Stimulated activated CD4-positive, alpha-beta T cell treated with anti-CD3 and anti-CD28 coated beads, Interleukin-1b, Interleukin-23, amount 100 ng/mL, for 1 hour (primary cell): ENCODE data around the gene QSOX1.

Experiments used
- DNase-seq, 2 donors: peaks; one replicate each; pipeline ENCODE4 v3.0.0-alpha.2; 2020; ENCODE audit warnings: low read depth in 2 of 2

QSOX1 gene

DNA sequence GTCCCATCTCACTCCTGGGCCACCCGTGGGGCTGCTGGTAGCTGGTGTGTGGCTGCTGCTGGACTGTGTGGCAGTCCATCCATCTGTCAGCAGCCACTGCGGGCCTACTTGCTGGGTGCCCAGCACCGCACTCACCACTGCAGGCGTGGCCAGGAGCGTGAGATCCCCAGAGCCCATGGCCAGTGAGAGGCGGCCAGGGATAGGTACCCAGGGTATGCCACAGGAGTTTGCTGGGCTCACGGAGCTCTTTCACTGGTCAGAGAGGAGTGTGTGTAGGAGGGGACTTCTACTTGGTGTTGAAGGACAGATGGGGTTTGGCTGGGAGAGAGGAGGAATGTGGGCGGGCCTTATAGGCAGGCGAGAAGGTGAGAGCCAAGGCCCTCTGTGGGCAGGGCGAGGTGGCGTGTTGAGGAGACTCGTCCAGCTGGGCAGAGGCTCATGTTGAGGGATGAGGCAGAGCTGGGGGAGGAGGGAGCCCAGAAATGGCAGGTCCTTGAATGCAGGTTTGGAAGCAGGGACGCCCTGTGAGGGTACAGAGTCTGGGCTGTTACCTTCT lies 15.0 kb downstream of the QSOX1 start:
- DNase-seq: no peak

DNA sequence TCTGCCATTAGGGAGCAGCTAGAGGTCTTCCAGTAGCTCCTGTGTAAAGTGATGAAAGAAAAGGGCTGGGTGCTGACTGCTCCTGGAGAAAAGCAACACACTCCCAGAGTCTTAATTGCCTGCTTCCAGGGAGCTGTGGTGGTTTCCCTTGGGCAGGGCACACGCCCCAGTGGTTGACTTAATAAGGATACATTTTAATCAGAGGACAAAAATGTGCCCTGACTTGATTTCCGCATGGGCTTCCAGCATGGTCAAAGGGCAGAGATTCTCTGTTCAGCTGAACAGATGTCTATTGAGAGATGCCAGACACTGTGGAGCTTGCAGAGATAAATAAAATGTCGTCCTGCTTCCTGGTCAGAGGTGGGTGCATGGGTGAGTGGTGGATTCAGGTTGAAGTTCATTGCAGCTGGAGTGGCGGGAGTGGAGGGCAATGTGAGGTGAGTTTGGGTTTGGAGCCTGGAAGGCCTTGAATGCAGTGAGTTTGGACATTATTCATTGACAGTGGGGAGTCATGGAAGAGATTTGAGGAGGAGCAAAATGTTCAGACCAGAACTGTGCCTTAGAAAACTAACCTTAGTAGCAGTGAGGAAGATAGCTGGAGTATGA lies 16.0 kb downstream of the QSOX1 start:
- DNase-seq: no peak

DNA sequence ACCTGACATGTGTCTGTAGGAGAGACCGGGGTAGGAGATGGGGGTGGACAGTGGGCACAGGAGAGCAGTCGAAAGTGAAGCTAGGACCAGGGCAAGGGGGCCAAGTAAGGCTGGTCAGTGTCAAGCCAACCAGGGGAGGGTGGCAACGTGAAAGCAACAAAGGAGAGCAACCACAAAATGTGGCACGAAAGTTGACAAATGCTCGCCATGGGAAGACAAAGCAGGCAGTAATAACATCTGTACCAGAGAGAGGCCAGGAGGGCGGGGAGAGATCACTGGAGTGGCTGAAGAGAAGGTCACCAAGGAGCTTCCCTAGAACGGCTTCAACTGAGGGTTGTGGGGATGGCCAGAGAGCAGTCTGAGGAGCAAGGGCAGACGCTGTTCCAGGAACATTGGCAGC lies 17.0 kb downstream of the QSOX1 start:
- no peak for DNase-seq

DNA sequence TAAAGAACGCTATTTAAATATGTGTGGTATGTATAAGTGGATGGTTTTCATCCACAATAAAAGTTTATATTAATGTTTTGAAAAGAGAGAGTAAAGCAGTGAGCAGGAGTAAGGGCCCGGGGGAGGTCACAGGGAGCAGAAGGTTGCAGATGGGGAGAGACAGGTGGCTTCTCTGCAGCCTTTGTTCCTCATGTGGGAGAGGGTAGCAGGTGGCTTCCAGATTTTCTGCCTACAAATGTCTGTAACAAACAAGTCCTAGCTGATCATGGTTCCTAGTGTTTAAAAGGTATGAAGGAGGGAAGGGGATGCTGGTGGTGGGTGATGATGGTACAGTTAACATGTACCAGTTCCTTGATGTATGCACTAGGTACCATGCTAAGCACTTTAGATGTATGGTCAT lies 18.8 kb downstream of the QSOX1 start:
- no peak for DNase-seq

DNA sequence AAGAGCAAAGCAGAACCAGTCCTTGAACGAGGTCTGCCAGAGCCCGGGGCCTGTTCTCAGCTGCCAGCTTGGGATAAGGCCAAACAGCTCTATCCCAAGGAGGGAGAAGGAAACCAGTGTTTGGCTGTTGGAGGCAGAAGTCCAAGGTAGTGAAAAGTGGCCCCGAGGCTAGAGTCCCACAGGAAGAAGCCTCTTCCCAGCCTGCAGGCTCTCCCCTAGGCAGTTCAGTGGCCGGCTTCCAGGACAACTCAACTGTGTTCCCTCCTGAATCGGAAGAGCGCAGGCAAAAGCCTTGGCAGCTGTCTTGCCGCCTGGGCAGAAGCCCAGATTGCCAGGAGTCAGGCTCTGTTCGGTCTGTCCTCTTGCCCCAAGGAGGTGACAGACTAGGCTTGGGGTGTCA lies 19.3 kb downstream of the QSOX1 start:
- DNase-seq: no peak

DNA sequence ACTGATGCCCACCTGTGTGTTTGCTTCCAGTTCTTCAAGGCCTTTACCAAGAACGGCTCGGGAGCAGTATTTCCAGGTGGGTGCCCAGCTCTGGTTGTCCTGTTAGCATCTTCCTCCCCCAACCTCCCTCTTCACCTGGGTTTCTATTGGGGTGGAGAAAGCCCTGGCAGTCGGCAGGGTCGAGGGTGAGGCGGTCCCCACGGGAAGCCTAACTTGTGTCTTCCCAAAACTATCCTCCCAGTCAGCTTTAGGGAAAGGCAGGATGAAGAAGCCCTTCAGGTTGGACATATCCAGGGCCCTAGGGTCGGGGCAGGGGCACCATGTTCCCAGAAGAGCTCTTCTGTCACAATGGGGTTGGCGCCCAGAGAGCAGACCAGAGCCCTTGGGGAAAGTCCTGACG lies 20.6 kb downstream of the QSOX1 start:
- DNase-seq: no peak

DNA sequence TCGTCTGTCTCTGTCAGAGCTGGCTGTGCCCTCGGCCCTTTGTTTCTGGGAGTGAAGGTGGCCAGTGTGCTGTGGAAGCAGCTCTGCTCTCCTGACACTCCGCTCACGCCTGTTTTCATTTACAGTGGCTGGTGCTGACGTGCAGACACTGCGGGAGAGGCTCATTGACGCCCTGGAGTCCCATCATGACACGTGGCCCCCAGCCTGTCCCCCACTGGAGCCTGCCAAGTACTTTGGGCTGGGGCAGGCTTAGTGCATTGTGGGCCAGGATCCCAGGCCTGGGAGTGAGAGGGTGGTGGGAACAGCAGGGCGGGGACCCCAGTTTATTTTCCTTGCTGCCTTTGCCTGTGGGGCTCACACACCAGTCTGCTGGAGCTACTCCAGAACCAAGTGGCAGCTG lies 21.1 kb downstream of the QSOX1 start:
- no peak for DNase-seq

DNA sequence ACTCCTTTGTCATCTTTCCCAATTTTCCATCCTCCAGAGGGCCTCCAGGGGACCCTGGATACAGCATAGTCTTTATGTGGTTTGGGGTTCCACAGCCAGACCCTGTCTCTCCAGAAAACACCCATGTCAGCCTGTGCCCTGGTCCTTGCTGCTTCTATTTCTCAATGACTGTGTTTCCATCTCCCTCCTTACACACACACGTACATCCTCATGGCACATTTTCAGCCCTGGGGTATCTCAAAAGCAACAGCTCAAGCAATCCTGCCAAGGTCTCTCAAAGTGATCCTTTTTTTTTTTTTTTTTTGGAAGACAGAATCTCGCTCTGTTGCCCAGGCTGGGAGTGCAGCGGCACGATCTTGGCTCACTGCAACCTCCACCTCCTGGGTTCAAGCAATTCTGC lies 22.3 kb downstream of the QSOX1 start:
- DNase-seq: no peak

DNA sequence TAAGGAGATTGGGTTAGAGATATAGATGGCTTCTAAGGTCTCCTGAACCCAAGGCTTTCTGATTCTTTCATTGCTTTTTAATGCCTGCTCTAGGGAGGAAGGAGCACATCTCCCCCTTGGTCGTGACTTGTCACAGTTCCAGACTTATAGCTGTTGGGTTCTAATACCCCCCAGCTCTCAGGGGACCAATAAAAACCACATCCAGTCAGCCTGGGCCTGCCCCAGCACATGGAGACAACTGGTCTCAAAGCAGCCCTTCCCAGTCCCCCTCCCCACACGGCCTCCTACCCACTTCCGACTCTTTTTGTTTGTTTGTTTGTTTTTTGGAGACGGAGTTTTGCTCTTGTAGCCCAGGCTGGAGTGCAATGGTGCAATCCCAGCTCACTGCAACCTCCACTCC lies 23.3 kb downstream of the QSOX1 start:
- DNase-seq: no peak

DNA sequence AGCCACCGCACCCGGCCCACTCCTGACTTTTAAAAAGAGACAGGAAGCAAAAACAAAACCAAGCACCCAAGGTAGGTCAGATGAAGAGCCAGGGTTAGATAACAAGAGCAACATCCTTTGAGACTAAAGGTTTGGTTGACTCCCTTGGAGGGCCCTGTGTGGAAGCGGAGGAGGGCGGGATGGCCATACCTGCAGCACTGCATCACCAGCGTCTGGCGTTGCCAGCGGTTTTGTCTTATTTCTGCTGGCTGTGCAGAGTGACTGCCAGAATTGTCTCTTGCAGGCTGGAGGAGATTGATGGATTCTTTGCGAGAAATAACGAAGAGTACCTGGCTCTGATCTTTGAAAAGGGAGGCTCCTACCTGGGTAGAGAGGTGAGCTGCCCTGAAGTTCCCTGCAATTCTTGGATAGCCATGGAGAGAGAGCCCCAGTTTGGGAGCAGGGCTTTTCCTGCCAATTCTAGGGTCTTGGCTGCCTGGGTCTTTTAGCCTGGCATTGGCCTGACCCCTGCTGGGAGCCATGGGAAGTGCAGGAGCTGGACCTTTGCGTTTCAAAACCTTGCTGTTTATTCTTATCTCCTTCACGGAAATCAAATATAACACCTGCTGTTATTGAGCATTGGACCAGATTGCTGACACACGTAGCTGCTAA lies 24.0 kb downstream of the QSOX1 start:
- peak in 1 of 2 donors; percentile 60 for DNase-seq

DNA sequence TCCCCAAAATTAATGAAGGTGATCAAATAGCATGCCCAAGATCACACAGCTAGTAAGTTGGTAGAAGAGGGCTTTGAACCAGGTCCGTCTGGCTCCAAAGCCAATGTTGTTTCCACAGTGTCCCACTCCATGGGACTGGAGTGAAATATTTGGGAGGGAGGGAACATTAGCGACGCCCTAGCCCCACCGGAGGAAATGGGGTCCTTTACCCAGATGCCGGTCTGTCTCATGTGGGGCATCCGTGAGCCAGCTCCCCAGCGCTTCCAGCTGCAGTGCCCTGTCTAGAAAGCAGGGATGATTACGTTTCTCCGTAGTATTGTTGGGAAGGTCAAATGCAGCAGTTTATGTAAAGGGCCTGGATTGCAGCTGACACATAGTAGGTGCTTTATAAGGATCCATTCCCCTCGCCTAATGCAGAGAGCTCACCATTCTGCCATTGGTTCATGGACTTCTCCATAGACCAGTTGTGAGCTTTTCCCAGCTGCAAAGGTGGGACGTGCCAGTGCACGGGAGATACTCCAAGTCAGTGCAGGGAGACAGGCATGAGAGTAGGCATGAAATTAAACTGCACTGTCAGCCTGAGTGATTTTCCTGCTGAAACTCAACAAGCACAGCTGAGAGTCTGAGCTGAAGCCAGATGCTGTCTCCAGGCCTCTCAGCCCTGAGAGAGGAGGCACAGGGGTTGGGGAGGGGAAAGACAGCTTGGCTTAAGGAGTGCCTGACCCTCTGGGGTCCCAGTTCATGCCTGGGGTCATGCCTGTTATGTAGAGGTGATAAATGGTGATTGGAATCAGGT lies 24.7 kb downstream of the QSOX1 start:
- no peak for DNase-seq

DNA sequence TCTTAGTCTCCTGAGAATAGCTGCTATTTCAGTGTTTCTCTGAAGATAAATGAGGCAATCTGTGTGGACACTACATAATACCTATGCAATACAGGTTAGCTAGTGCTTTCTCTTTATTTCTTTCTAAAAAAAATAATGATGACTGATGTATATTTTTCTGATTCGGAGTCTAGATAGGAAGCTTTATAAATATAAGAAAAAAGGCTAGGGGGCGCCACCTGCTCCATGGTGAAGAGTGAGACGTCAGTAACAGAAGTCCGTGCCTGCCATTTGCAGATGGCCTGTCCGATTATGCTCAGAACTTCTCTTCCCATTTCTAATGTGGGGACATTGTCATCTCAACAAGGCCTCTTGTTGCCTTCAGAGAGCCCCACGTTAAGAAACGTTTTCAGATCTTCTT lies 26.4 kb downstream of the QSOX1 start:
- no peak for DNase-seq

DNA sequence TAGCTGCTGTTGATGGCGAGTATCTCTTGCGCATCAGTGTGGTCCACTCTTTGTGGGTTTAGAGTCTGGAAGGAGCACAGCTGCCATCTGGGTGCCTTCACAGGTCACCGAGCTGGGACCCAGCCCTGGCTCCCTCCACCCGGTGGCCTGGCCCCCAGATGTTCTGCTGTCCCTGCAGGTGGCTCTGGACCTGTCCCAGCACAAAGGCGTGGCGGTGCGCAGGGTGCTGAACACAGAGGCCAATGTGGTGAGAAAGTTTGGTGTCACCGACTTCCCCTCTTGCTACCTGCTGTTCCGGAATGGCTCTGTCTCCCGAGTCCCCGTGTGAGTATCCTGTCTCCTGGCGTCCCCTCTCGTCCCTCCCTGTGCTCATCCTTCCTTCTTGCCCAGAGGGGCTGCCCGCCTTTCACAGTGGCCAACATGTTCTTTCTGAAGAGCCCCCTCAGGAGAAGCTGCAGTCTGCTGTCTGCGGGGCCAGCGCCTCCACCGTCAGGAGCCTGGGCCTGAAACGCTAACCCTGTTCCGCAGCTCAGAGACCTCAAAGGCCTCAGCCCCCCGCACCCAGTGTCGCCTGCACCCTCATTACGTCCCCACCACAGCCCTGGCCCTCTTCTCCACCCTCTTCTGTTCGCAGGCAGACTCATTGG lies 27.4 kb downstream of the QSOX1 start:
- no peak for DNase-seq

DNA sequence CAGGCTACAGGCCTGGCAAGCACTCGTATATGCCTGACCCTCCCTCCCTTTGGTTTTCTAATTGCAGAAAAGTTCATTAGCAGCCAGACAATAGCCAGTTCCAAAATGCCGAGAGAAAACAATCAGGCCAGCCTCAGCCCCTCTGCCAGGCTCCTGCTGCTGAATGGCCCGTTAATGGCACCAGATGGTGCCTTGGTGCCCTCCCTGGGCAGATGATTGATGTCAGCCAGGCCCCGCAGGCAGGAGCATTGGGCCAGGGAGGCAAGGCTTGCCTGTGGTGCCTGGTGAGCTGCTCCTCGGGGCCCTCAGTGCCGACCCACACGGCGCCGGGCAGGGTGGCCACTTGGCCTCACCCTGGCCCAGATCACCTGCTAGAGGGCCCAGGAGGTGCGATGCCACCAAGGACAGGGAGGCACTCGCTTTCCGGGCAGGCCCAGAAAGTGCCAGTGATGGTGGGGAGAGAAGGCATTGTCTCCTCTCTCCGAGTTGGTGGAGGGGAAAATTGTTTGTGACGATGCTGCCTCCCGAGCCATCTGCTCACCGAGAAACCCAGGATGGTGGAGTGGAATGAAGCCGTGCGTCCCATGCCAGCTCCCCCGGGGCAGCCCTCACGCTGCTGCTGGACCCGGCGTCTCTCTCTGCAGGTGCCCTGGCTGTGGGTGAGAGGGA lies 28.1 kb downstream of the QSOX1 start:
- DNase-seq: no peak

DNA sequence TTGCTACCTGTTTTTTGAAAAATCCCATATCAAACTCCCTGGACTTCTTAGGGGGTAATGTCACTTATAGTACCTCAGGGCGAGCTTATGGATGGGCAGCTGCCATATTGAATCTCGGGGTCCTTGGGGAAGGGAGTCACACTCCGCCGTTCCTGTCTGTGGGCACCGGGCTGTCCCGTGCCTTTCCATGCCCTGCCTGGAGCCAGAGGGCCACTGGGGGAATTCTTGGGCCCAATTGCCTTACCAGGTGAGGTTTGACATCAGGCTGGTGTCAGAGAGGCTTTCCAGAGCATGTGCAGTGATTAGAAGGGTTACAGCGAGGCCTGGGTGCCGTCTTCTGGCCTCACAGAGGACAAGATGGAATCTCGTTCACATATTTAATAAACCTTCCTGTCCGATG lies 28.8 kb downstream of the QSOX1 start:
- DNase-seq: no peak

DNA sequence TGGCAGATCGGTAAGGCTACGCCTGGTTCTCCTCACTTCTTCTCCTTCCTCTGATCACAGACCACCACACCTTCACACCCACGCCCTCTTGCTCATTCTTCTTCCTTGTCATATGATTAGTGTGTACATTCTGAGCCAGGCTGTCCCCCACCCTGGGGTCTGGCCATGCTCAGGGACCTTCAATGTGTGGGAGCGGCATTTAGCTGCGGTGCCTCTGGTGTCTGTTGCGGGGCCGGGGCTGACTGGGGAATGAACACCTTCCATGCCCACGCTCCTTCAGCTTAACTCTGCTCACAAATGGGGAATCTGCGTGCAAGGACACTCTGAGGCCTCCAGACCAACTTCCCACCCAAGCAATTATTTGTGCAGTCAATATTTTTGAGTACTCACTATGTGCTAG lies 29.4 kb downstream of the QSOX1 start:
- DNase-seq: no peak

DNA sequence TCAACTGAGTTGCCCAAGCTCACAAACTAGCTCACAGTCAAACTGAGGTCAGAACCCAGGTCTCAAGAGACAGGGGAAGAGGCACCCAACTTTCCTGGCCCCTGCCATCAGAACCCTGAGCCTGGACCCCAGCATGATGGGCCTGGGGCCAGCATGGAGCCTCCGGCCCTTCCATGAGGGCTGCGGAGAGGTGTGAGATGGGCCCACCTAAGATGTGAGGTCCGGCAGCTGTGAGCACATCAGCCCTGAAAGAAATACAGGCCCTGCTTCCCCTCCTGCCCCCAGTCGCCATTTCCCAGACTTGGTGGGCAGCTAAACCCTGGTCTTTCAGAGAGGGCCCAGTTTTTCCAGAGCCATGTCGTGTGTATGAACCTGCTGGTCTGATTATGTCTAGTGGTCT lies 30.6 kb downstream of the QSOX1 start:
- DNase-seq: no peak

DNA sequence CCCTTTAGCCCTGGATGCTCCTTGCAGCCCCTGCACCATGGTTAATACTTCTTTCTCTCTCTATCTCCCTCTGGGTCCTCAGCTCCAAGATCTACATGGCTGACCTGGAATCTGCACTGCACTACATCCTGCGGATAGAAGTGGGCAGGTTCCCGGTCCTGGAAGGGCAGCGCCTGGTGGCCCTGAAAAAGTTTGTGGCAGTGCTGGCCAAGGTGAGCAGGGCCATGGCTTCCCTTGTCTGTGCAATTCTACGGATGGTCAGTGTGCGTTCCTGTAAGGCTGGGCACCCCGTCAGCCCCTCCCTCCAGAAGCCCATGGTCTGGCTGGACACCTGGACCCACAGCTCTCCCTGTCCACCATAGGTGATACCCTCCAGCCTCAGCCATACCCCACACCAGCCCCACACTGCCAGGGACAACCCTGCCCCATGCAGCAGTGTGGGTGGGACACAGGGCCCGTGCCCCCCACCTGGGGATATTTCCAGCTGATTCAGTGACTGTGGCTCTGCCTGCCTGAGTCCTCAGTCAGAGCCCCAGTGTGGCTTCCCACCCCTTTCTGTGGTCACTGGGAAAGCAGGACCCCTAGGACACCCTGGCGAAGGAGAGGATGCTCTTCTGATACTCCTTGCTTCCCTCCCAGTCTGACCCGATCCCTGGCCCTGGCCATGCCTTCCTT lies 31.4 kb downstream of the QSOX1 start:
- no peak for DNase-seq

DNA sequence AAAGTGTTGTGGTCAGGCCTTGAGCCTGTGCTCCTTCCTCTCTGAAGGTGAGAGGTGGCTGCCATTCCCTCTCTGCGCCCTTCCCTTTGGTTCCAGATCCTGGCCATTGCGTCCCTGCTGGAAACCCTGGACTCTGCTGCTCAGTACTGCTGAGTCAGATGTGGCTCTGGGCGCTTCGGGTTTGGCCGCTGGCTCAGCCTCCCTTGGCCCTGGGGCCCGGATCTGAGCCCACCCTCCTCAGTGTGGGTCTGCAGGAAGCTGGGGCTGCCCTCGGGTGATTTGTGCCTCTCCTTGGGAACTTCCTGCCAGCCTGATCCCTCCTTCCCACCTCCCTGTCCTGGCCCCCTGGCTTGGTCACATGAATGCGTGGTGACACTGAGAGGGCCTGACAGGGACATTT lies 32.2 kb downstream of the QSOX1 start:
- DNase-seq: no peak

DNA sequence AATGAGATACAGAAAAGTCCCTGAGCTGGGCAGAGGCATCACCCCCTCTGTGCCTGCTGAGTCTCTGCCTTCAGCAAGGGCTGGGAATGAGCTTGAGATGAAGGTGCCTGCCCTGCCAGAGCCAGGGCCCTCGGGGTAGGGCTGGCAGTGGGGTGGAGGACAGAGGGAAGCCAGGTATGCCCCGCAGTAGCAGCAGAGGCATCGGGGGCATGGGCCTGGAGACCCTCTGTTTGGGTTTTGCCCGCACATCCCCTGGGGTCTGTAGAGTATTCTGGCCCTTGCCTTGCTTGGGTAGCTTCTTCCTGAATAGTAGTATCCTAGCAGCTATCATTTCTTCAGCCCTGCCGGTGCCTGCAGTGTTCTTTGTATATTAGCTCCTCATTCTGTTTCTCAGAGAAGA lies 33.0 kb downstream of the QSOX1 start:
- no peak for DNase-seq

DNA sequence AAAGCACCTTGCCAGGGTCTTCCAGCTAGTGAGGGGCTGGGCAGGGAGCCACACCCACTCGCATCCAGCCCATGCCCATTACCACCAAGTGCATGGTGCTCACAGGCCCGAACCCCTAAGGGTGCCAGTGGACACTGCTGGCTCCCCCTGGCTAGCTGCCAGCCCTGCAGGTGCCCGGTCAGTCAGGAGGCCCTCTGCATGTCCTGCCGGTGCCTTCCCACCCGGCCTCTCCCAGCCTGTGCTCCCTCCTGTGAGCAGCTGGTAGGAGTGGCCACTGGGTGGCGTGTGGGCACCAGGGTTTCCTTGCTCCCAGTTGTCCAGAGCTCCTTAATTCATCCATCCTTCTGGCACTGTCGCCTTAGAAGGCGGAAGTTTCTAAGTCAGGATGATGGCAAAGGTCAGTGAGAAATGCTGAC lies 33.4 kb downstream of the QSOX1 start:
- no peak for DNase-seq
